Fibroblast of upper back skin (primary cell): ENCODE results near the gene FOXQ1.
A peak's percentile ranks its signal among the peaks of the same experiment; 100 is the strongest.

Experiments
- DNase-seq: peaks from one replicate; pipeline ENCODE4 v3.0.0-alpha.2; 2013

The FOXQ1 gene, protein sequence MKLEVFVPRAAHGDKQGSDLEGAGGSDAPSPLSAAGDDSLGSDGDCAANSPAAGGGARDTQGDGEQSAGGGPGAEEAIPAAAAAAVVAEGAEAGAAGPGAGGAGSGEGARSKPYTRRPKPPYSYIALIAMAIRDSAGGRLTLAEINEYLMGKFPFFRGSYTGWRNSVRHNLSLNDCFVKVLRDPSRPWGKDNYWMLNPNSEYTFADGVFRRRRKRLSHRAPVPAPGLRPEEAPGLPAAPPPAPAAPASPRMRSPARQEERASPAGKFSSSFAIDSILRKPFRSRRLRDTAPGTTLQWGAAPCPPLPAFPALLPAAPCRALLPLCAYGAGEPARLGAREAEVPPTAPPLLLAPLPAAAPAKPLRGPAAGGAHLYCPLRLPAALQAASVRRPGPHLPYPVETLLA

DNA sequence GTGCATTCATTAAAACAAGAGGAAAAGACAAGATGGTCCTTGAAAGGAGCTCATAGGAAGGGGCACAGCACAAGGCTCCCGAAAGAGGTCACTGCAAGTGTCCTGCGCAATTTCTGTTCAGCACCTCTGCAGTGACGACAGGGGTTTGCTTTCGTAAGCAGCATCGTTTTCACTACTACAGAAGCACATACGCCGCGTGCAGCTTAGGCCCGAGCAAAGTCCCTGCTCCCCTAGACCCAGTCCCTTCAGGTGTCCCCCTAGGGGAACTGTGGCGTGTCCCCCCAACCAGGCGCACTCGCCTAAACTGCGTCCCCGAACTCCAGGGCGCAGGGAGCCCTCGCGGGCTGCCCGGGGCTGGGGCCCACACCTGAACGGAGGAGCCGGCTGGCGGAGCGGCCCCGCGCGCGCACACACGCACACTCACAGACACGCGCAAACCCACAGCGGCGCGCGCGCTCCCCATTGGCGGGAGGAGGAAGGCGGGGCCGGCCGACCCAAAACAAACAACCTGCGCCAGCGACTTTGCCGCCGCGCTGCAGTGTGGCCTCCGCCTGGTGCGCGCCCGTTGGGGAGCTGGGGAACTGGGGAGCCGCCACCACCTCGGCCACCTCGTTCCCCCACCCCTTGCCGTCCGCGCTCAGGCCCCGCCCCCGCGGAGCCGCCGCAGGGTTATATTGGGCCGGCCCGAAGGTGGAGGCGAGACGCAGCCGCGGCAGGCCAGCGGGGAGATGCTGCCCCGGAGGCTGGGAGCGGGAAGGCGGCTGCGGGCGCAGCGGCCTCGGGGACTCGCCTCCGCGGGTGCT is at the start of gene FOXQ1:
Gene FOXQ1 (plus strand): TSS at position 699 of the 803 bp plus-strand sequence. CDS start 607 bp downstream, outside the sequence.
- DNase-seq: no peak

DNA sequence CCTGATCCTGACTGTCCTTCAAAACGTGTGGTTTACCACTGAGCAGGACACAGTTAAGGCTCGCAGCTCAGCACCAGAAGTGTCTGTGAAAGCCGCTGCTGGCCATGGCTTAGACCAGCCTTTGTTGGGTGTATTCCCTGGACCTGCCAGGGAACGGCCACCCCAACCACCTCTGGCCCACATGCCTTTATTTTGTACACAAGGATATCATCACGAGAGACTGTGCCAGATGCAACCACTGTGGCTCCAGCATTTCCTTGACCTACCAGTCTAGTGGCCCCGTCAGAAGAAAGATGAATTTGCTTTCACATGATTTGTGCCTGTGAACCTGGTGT is 49.2 kb upstream of the FOXQ1 start:
- no peak for DNase-seq

DNA sequence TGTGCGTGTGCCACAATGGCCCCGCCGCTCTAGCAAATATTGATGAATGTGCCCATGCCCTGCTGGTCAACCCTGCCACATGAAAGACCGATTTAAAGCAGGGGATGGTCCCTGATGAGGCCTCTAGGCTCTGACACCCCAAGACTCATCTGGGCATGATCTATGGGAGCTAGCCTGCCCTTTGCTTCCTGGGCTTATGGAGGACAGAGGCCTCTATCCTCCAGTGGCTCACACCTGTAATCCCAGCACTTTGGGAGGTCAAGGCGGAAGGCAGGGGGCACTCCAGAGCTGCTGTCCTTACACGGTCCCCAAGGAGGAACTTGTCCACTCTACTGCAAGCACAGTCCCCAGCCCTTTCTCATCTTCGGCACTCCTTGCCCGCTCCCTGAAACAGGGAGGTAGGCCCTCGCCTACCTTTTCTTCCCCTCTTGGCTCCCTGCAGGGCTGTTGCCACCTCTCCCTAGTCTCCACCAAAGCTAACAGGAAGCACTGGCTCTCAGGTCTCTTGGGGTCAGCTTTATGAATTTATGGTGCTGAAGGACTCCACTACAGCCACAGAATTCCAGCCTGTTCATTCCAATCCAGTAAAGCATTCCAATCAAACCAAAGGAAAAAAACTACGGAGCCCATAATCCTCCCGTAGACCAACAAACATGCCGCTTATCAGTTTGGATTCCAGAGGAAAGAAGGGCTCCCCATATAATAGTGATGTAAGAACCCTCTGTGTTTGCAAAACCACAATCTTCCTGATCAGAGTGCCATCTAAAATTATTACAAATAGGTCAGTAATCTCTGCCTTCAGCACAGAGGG is 48.7 kb upstream of the FOXQ1 start:
- DNase-seq: peak; percentile 83

DNA sequence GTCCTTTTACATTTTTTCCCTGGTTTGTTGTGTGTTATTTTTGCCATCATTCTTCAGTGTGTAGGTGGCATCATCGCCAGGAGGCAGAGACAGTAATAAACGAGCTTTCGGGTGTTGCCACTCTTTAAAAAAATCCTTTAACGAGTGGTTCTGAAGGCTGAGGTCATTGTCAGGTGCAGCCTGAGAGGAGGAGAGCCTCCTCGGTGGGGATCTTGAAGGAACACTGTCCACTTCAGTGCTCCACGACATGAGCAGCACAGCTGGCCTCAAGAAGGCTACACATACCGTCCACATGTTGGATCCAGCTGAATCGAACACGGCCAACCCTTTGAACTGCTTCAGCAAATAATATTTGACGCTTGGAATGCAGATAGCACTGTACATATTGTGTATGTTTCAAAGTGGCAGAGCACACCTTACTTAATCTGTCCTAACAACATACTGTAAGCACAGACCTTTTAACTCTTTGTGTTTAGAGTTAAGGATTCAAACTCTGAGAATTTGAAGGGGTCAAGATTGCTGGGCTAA is 48.0 kb upstream of the FOXQ1 start:
- DNase-seq: no peak

DNA sequence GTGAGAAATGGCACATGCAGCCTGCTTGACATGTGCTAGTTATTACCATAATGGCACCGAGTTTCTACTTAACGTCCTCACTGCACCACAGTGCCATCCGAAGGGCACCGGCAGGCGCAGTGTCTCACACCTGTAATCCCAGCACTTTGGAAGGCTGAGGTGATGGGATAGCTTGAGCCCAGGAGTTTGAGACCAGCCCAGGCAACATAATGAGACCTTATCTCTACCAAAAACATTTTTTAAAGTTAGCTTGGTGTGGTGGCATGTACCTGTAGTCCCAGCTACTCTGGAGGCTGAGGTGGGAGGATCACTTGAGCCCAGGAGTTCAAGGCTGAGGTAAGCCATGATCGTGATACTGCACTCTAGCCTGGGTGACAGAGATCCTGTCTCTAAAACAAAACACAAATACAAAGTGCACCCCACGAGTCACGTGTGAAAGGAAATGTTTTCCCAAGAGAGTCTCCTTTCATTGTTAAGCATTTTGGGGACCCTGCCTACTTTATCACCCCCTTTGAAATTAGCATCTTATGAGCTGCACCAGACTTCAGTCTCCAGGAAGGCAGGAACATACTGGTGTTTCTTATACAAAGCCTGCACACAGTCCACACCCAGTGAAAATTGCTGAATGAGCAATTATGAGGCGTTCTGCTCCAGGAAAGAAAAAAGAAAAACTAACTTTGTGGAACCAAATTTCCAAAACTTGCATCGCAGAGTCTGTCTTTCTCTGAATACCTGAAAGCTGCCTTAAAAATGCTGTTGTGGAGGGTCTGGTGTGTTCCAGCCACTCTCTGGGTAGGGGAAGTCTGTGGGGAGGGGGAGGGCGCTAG is 47.1 kb upstream of the FOXQ1 start:
- no peak for DNase-seq

DNA sequence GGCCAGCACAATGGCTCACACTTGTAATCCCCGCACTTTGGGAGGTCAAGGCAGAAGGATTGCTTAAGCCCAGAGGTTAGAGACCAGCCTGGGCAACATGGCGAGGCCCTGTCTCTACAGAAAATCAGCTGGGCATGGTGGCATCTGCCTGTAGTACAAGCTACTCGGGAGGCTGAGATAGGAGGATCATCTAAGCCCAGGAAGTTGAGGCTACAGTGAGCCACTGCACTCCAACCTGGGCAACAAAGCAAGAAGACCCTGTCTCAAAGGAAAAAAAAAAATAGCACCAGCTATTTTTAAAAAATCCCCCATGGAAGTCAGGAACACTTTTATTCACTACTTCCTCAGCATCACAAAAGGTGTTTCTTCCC is 45.2 kb upstream of the FOXQ1 start:
- DNase-seq: no peak

DNA sequence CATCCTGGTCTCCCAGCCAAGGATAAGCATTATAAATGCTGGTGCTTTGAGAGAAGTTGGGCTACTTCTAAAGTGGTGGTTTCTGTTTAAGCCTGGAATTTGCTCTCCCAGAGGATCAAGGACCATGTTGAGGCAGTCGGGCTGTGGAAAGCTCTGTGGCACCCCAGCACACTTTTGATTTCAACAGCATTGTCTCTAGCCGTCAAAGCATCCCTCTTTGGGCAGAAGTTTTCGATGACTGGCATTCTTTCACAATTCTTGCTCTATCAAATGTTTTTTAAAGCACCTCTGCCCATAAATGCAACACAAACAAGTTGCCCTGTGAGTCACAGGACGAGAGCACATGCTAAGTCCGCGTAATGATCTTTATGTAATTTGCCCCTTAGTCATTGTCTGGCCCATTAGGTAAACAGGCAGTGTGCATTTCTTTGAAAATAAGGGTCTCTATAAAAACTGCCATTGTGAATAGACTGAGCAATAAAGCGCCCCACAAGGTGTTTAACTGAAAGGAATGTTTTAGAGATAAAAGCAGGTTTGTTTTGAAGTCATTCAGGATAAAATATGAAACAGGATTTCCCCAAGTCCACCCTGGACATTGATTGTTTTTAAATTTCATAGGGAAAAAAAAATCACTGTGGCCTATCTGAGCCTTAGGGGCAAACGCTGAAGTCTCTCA is 44.7 kb upstream of the FOXQ1 start:
- DNase-seq: no peak

DNA sequence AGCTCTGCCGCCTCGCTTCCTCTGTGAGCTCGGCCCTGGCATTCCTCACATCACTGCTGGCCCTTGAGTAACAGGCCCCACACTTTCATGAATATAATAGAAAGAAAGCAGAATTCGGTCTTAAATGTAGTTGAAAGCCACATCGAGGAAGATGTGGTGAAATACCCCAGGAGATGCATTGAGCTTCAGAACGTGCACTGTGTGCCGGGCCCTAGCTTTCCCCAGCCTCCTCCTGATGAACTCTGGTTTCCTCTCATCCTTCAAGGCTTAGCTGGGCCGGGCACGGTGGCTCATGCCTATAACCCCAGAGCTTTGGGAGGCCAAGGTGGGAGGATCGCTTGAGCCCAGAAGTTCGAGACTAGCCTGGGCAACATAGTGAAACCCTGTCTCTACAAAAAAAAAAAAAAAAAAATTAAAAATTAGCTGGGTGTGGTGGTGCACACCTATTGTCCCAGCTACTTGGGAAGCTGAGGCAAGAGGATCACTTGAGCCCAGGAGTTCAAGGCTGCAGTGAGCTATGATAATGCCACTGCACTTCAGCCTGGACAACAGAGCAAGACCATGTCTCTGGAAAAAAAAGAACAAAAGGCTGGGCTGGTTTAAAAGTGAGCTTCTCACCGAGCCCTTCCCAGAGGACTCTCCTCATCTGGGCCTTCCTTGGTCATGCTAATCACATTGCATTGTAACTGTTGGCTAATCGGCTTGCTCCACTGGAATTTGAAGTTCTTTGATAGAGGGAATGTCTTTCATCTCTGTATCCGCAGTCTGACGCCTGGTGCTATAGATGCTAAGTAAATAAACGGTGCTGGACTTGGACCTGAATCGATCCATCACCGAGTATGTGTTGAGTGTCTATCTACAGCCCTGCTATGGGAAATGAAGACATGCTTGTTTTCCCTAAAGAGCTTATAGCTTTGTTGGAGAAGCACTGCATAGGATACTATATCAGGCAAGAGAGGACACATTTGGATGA is 43.8 kb upstream of the FOXQ1 start:
- no peak for DNase-seq

DNA sequence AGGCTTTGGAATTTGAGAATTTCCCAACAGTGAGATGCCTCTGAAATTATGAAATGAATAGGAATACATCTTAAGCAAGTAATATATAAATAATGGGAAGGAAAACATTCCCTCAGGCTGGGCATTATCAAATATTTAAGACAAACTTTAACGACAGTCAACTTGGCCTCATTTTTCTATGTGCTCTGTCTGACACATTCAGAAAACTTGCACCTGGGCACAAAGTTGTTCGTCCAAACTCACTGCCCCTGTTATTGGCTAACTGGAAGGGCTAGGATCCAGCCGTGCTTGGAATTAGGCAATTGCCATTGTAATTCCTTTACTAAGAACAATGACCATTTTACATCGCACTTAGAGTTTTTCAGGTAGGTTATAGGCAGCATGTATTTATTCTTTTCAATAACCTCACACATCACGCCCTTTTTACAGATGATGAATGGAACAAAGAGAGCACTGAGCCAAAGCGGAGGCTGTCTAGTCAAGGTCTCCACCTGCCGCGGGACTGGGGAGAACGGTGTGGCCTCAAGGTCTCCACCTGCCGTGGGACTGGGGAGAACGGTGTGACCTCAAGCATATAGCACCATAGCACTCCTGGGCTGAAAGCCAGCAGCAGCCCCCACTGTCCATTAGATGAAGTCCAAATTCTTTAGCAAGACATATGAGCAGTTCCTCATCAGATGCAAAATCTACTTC is 40.7 kb upstream of the FOXQ1 start:
- DNase-seq: no peak

DNA sequence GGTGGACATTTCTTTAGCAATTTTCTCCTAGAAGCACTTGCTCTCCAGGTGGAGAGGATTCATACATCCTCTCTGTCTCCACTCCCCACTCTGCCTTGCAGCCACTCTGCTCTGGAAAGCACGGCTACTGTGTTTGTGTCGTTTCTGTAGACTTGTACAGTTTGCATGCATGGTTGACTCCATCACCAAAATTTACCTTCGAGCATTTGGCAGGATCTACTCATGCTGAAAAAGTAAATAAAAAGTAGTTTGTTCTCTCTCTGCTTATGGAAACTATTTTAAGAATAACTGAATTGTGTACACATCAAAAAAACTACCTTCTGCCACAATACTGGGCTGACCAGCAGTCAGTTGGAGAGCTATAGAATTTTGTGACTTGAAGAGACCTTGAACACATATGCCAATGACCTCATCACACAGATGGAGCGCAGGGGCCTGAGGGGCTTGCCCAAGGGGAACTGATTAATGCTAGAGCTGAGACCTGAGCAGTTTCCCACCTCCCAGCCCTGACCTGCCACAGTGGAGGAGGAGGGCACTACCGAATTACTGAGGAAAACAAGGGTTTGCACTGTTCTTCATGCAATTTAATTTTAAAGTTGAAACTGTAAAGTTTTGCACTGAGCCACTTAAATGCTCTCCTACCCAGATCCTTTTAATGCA is 33.7 kb upstream of the FOXQ1 start:
- no peak for DNase-seq

DNA sequence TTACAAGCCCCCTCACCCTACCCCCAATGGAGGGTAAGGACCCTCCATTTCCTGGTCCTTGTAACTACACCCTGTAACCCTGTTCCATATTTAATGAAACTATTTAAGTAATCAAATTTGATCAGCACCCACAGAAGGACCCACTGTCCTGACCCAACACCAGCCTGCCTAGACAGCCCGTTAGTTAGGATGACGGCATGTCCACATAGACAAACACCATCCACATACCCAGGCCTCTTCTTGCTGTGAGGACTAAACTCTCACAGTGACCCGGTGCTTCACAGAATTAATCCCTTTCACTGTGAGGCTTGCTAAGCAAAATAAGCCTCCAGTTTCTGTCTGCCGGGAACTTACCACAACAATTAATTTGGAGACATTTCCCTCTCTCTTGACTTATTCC is 32.8 kb upstream of the FOXQ1 start:
- no peak for DNase-seq

DNA sequence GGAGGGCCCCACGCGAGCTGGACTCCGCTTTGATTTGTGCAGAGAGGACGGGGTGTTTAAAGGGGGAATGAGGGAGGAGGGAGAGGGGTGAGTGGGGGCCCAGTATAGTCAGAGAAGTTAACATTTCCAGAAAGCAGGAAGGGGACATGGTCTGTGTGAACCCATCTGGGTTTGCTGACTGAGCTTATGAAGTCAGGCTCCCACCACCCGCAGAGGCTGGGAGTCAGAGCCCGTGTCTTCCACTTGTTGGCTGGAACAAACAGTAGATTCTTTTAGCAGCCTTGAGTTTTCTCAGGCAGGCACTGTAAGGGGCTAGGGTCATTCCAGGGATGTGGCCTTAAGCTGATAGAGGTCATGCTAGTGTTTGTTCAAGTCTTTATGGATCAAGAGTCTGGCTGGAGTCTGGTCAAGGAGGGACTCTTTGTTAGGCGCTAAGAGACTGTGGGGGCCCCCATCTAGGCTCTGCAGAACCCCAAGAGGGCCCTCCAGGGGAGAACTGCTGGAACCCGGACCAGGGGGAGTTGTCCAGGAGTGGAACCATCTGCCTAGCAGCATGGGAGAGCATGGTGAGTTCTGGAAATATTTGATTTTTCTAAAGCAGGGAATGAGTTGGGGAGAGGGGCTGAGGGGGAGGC is 31.1 kb upstream of the FOXQ1 start:
- DNase-seq: no peak

DNA sequence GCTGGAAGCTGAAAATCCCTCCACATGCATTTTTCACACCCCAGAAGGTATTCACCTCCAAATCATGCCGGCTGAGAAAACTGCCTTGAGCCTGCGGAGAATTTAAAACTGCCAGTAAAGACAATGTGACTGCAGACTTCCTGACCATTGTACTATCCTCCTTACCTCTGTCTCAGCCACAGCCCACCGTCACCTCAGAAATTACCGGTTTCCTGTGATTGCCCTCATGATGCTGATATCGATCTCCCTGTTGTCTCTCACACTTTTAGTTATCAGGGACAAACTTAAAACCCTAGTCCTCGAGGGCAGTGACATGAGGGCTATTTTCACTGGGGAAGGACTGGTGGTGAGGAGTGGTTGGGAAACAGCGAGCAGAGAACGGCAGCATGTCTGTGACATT is 30.2 kb upstream of the FOXQ1 start:
- DNase-seq: no peak

DNA sequence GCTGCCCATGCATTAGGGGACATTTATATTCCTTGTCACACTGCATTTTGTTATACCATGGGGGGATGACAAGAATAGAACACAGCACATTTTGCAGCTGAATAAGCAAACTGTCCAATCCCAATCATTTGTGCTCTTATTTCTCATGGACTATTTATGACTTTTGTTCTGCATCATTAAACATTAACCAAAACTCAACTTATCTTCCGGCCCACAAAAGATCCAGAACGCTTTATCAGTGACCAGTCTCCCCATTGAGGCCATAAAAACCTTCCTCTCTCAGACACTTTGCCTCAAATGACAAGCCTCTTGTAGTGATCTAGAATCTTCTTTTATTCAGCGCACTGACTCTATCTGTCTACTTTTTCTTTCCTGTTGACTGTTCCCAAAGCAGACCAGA is 28.4 kb upstream of the FOXQ1 start:
- DNase-seq: no peak

DNA sequence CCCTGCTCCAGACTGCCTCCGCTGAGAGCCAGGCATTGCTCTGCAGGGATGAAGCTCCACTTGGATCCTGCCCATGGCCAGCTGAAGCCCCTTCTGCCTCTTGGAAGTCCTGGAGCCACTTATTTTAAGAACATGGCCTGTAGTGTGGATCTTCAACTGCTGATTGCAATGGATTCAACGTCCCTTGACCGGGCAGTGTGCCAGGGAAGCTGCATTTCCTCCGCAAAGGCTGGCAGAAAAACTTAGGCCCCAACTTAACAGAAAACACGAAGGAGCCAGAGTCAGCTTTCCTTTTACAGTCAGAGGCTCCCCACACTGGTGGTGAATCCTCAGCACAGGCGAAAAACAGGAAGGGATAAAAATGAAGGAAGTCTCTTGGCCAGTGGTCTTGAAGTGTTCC is 26.3 kb upstream of the FOXQ1 start:
- no peak for DNase-seq

DNA sequence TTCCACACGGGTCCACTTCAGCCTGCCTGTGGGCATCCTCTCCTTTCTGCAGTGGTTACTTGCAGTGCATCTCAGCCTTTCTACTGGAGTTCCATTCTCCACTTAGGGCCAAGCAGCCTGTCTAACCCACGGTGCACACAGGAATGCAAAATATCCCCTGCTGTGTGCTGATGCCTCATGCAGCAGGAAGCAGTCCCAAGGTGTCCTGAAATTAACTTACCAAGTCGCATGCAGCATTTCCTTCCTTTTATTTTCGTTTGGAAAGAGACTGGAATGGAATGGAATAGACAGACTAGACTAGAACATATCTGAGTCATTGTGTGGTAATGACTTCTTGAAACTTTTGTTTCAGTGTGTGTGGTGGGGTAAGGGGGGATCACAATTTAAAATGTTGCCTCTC is 25.9 kb upstream of the FOXQ1 start:
- DNase-seq: peak; percentile 97

DNA sequence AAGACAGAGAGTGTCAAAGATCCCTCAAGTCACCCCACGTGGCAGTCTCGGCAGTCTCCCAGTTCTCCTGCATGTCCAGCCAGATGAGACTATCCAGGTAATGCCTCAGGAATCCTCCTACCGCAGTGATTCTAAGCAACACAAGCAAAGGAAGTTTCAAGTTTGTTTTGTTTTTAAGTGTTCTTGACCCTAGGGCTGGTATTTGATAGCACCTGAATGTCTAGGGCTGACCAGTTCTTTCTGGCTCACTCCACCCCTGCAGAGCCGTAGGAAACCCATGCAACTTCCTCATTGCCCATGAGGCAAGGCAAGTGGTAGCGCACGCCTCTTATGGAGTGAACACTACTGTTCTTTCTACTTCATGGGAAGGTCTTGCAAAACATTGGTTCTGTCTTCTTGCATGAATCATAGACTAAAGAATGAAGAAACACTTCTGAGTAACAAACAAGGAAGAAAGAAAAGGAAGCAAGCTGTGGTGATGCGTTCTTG is 24.8 kb upstream of the FOXQ1 start:
- peak; percentile 88 for DNase-seq

DNA sequence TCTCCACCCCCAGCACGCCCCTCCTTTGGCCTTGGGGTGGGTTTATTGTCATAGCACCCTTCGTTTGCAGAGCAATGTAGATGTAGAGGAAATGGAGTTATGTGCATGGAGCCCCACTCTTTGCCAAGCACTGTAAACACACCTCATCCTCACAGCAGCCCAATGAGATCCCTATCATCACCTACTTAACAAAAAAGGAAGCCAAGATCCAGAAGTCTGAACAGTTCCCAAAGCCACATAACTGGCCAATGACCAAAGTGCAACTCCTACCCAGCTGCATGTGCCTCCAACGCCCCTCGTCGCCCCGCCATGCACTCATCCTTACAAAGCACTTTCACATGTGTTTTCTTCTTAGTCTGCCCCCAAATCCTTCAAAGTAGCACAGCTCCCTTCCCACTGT is 21.8 kb upstream of the FOXQ1 start:
- no peak for DNase-seq

DNA sequence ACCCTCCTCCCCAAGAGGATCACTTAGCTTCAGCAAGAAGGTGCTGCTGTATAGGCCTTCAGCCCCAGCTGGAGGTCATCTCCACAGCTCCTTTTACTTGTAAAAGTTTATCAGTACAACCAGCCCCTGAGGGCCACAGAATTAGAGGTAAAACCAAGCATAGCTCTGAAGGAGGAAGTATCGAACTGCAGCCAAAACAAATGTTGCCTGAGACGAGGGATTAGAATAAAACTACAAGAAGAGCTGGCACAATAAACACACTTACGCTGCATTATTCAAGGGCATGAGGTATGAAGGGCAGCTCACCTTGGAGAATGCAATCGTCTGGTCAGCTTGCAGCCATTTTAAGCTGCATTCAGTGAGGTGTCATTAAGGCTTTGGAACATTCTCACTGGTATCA is 21.1 kb upstream of the FOXQ1 start:
- no peak for DNase-seq
